Heart left ventricle (tissue), 13 donors: ENCODE measurements around the gene WWOX.

Source experiments
- POLR2A ChIP-seq, 2 donors: fragments of 450-650 bp; IDR thresholded peaks; one replicate each; pipeline ENCODE4 v1.6.1; 2017; ENCODE audit warnings: antibody characterized with exemption in 2 of 2, mild to moderate bottlenecking in 2 of 2, moderate library complexity in 2 of 2
- TF ChIP-seq, protein P1 (sequence below), 12 donors: fragments of 200-600 bp; sonication (generic) in 4 of 12; IDR thresholded peaks; one replicate each; pipeline versions ENCODE4 v1.5.0 to v1.8.0; 2018 to 2022; ENCODE audit warnings: antibody characterized with exemption in 12 of 12, mild to moderate bottlenecking in 5 of 12
- donor health status: ischemic (EF 13 %, LVEDD 7.1; RV severe dilation, severe dysfunction).
- donor health status: DM: no; HTN: yes; CAD: no.
- donor health status: DM: no; HTN: no; CAD: no.
- donor health status: ischemic (EF 25% LVEDD 6.9; RV normal size, moderate dysfunction).
- donor health status: ischemic (EF 25% LVEDD 5.7; RV mildly dilated, moderate dysfunction).
- donor health status: ischemic (EF 35%, LVEDD 5.7; RV mildly dilated, moderate dysfunction).
- donor health status: nonischemic (EF 11% LVEDD 7.7; RV severe dilation, severe dysfunction).
- donor health status: DM: yes; HTN: yes; CAD: no.
- donor health status: PGD.
- donor health status: ischemic (EF 29% LVEDD 5.4; RV normal size, mild dysfunction).
- donor health status: nonischemic (EF 23%, LVEDD 6.1; RV moderate dilation, normal function).

DNA sequence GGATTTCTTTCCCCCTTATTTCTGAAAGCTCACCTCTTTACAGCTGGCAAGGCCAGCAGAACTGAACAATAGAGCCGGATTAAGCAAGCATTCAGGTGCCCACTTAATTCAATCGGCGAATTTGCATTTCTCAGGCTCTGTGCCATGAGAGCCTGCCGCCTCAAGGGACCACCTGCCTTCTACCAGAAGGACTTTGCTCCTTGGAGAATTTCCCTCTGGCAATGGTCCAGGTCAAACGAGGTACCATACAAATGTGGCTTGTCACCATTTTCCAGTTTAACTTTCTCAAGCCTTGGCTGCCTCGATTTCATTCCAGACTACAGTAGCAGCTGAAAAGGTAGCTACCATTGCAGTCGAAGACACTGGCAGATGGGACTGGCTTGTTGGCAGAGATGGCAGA, 967.1 kb downstream of the WWOX start:
- TF ChIP-seq, protein P1, sequence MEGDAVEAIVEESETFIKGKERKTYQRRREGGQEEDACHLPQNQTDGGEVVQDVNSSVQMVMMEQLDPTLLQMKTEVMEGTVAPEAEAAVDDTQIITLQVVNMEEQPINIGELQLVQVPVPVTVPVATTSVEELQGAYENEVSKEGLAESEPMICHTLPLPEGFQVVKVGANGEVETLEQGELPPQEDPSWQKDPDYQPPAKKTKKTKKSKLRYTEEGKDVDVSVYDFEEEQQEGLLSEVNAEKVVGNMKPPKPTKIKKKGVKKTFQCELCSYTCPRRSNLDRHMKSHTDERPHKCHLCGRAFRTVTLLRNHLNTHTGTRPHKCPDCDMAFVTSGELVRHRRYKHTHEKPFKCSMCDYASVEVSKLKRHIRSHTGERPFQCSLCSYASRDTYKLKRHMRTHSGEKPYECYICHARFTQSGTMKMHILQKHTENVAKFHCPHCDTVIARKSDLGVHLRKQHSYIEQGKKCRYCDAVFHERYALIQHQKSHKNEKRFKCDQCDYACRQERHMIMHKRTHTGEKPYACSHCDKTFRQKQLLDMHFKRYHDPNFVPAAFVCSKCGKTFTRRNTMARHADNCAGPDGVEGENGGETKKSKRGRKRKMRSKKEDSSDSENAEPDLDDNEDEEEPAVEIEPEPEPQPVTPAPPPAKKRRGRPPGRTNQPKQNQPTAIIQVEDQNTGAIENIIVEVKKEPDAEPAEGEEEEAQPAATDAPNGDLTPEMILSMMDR (IDR thresholded peaks at IDR 0.05), result no peak
- TF ChIP-seq POLR2A (IDR thresholded peaks at IDR 0.05), result no peak
